BLaER1 (cell line): ENCODE measurements around the gene FREM2.

Experiments used
- H3K27ac ChIP-seq: shearing (Covaris generic); formaldehyde crosslinking; 2 replicates; pipeline ENCODE4 v1.8.1; 2022
- H3K27me3 ChIP-seq: shearing (Covaris generic); formaldehyde crosslinking; 2 replicates; pipeline ENCODE4 v1.8.1; 2022
- H3K36me3 ChIP-seq: shearing (Covaris generic); formaldehyde crosslinking; 2 replicates; pipeline ENCODE4 v1.8.1; 2022
- H3K4me1 ChIP-seq: shearing (Covaris generic); formaldehyde crosslinking; 2 replicates; pipeline ENCODE4 v1.8.1; 2022
- H3K4me2 ChIP-seq: shearing (Covaris generic); formaldehyde crosslinking; 2 replicates; pipeline ENCODE4 v1.8.1; 2022
- H3K4me3 ChIP-seq: shearing (Covaris generic); formaldehyde crosslinking; 2 replicates; pipeline ENCODE4 v1.8.1; 2022
- H3K9ac ChIP-seq: shearing (Covaris generic); formaldehyde crosslinking; 2 replicates; pipeline ENCODE4 v1.8.1; 2022
- H3K9me3 ChIP-seq: shearing (Covaris generic); formaldehyde crosslinking; 2 replicates; pipeline ENCODE4 v1.8.1; 2022
- H4K20me1 ChIP-seq: shearing (Covaris generic); formaldehyde crosslinking; 2 replicates; pipeline ENCODE4 v1.8.1; 2022
- Cebpa-rat ChIP-seq: shearing (Covaris generic); IDR thresholded peaks from 2 replicates; pipeline ENCODE4 v1.8.1; 2022

FREM2 gene

DNA sequence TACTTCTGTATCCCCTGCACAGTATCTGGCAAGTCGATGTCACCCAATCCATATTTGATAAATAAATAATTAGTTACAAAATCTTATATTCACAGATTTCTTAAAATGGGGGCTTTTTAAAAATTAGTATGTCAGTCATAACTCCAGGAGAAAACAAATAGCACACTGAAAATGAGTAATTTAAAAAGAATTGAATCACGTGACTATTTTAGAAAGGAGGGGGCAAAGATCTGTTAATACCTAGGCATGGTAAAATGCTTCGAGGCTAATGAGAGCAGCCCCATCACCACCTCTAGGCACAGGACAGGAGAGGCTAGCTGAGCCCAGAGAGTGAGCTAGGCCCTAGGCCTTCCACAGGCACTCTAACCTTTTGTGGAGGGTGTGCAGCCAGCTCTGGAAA is 94.7 kb downstream of the FREM2 start:
- TF ChIP-seq Cebpa-rat = no peak
- no peaks in the 10 kb centered on the region for H4K20me1 ChIP-seq
- H3K27ac ChIP-seq = no peak overlapping the region
- H3K9ac ChIP-seq = no peak overlapping the region
- no peak overlapping the region for H3K4me3 ChIP-seq
- H3K36me3 ChIP-seq = no peaks in the 10 kb centered on the region
- H3K4me1 ChIP-seq = no peaks in the 10 kb centered on the region
- no peak overlapping the region for H3K4me2 ChIP-seq
- no peaks in the 10 kb centered on the region for H3K27me3 ChIP-seq
- no peaks in the 10 kb centered on the region for H3K9me3 ChIP-seq

DNA sequence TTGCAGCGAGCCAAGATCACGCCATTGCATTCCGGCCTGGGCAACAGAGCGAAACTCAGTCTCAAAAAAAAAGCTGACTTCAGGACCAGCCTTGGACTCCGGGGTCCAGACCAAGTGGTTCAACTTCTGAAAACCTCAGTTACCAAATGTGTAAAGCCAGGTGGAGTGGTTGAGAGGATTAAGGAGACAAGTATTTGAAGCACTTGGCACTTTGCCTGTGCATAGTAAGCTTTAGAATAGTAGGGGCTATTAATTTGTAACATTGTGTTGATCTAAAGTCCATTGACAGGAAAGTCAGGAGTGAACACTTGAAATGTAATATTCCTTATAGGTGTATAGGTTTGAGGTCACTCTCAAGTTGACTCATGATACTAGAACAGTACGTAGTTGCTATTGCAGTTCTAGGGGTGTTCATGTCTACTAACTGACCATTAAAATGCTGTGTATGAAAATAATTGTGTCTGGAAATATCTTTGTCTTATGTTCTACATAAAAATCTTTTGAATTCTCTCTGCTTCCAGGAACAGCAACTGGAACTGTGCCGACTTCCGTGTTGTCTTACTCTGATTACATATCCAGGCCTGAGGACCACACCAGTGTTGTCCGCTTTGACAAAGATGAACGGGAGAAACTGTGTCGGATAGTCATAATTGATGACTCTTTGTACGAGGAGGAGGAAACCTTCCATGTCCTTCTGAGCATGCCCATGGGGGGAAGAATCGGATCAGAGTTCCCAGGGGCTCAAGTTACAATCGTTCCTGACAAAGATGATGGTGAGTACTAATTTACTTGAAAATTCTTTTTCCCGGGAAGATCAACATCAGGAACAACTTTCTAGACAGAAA is 97.4 kb downstream of the FREM2 start:
- no peak overlapping the region for H3K4me3 ChIP-seq
- H3K4me1 ChIP-seq = no peaks in the 10 kb centered on the region
- TF ChIP-seq Cebpa-rat = no peak
- H3K9me3 ChIP-seq = no peaks in the 10 kb centered on the region
- H4K20me1 ChIP-seq = no peaks in the 10 kb centered on the region
- no peak overlapping the region for H3K4me2 ChIP-seq
- H3K9ac ChIP-seq = no peak overlapping the region
- H3K36me3 ChIP-seq = no peaks in the 10 kb centered on the region
- H3K27me3 ChIP-seq = no peaks in the 10 kb centered on the region
- H3K27ac ChIP-seq = no peak overlapping the region

DNA sequence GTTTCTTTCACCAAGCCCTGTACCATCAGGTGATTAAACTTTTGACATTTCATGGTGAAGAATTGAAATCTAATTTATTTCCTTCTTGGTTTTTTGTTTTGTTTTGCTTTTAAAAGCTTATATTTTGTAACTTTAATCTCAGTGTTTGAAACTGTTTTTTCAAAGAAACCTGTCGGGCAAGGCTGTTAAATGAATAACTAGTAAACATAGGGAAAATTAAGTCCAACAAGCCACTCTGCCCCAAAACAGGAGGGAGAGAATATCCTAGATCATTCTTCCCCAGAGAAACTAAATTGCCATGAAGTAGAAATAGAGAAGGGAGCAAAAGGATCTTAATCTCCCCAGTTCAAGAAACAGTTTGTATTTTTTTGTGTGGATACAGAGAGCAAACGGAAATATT is 98.2 kb downstream of the FREM2 start:
- Histone ChIP-seq H3K4me1 (no peaks in the 10 kb centered on the region), H3K9me3 (no peaks in the 10 kb centered on the region), H3K27ac (no peak overlapping the region), H3K4me2 (no peak overlapping the region), H3K36me3 (no peaks in the 10 kb centered on the region), H3K9ac (no peak overlapping the region), H4K20me1 (no peaks in the 10 kb centered on the region), H3K27me3 (no peaks in the 10 kb centered on the region), H3K4me3 (no peak overlapping the region)
- no peak for TF ChIP-seq Cebpa-rat

DNA sequence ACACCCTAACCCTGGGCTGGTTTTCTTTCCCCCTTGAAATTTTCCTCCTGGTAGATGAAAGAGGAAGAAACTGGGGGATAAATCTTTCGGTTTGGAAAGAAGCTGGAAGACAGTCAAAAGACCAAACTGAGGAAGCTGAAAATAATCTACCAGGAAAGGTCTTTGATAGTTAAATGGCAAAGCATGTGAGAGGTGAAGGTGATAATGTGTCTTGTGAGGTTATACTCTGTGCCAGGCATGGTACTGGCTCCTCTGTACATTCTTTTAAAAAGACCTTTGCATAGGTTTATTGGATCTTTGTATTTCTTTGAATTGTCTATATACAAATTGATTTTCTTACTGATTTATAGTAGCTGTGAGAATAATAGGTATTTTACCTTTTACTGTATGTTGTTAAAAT is 98.6 kb downstream of the FREM2 start:
- no peaks in the 10 kb centered on the region for H3K9me3 ChIP-seq
- H3K27ac ChIP-seq = no peak overlapping the region
- no peak for TF ChIP-seq Cebpa-rat
- H3K4me2 ChIP-seq = no peak overlapping the region
- no peaks in the 10 kb centered on the region for H4K20me1 ChIP-seq
- no peak overlapping the region for H3K9ac ChIP-seq
- H3K4me1 ChIP-seq = no peaks in the 10 kb centered on the region
- H3K4me3 ChIP-seq = no peak overlapping the region
- no peaks in the 10 kb centered on the region for H3K36me3 ChIP-seq
- H3K27me3 ChIP-seq = no peaks in the 10 kb centered on the region

DNA sequence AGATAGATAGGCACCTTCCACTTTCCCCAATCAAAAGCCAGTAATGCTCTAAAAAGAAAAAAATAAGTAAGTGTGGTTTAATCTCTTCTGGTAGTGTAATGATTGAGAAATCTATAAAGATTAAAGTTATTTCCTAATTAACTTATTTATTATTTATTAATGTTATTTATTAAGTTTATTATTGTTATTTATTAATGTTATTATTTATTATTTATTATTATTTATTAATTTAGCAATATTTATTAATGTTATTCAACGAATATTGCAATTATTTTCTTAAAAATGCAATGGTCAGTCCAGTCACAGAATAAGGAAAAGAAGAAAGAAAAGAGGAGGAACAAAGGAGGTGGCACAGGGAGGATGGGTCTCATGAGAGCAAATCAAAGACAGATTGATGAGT is 100.7 kb downstream of the FREM2 start:
- H3K27me3 ChIP-seq = no peaks in the 10 kb centered on the region
- no peaks in the 10 kb centered on the region for H3K9me3 ChIP-seq
- no peak overlapping the region for H3K9ac ChIP-seq
- H3K4me2 ChIP-seq = no peak overlapping the region
- H3K27ac ChIP-seq = no peak overlapping the region
- no peak overlapping the region for H3K4me3 ChIP-seq
- H3K4me1 ChIP-seq = no peaks in the 10 kb centered on the region
- TF ChIP-seq Cebpa-rat = no peak
- no peaks in the 10 kb centered on the region for H3K36me3 ChIP-seq
- no peaks in the 10 kb centered on the region for H4K20me1 ChIP-seq

DNA sequence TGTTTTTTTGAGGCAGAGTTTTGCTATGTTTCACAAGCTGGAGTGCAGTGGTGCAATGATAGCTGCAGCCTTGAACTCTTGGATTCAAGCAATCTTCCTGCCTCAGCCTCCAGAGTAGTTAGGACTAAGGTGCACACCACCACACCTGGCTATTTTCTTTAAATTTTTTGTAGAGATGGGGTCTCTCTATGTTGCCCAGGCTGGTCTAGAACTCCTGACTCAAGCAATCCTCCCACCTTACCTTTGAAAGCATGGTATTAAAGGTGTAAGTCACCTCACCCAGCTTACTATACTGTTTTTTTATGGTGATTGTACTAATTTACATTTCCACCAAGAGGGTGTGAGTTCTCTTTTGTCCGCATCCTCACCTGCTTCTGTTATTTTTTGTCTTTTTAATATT is 110.0 kb downstream of the FREM2 start:
- H4K20me1 ChIP-seq = no peaks in the 10 kb centered on the region
- H3K36me3 ChIP-seq = no peaks in the 10 kb centered on the region
- H3K9ac ChIP-seq = no peak overlapping the region
- no peak overlapping the region for H3K27ac ChIP-seq
- no peaks in the 10 kb centered on the region; the same call in 1 of the 2 replicates for H3K9me3 ChIP-seq
- H3K4me1 ChIP-seq = no peaks in the 10 kb centered on the region
- no peaks in the 10 kb centered on the region for H3K27me3 ChIP-seq
- H3K4me2 ChIP-seq = no peak overlapping the region
- no peak for TF ChIP-seq Cebpa-rat
- H3K4me3 ChIP-seq = no peak overlapping the region

DNA sequence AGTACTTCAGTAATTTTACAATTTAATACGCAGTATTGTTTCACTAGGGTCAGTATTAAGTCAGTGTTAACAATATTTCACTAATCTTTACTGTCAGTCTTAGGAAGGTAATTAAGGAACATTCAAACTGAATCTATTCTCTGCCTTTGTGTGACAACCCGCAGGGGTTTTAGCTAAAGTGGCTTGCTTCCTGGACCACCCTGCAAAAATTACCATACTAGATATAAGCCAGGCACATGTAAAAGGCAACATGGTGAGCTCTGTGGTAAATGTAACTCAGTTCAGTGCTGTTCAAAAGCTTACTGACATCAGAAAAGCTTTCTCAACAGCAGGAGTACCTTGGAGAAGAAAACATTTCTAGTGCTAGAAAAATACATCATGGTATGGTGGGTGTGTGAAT is 116.7 kb downstream of the FREM2 start:
- Histone ChIP-seq H4K20me1 (no peaks in the 10 kb centered on the region), H3K9me3 (peaks cover 10% of the 10 kb centered on the region), H3K27me3 (no peaks in the 10 kb centered on the region), H3K4me2 (no peak overlapping the region), H3K27ac (no peak overlapping the region), H3K36me3 (no peaks in the 10 kb centered on the region), H3K4me3 (no peak overlapping the region), H3K9ac (no peak overlapping the region), H3K4me1 (no peaks in the 10 kb centered on the region)
- no peak for TF ChIP-seq Cebpa-rat

DNA sequence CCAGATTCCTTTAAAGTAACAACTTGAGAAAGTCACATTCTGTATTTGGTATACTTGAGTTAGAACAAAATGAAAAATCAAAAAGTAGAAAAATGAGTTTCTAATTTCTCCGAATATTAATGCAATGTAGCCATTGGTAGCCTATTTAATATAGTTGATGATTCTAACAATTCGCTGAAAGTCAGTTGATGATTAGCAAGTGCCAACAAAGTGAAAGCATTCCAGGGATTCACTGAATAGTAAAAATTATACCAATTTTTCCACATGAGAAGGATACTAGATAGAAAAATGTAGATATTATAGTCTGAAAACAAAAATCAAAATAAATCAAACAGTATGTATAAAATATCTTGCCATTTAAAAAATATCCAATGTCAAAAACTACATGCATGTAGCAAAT is 117.2 kb downstream of the FREM2 start:
- Histone ChIP-seq H4K20me1 (no peaks in the 10 kb centered on the region), H3K9ac (no peak overlapping the region)
- no peak for TF ChIP-seq Cebpa-rat

DNA sequence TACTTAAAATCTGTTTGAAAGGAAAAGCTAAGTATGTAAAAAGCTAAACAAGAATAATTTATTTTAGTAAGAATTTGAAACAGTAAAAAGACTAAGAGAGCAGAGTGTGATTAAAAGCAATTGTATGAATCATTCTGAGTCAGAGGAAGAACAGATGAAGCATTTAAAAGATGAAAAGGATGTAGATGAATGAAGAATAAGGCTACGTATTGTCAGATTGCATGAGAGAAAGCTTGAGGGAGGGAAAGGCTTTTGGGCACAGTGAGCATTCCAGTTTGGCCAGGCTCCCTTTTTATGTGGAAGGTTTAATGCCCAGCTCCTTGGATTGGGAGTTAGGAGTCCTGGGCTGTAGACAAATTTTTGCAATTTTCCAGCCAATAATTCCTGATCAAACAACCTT is 117.7 kb downstream of the FREM2 start:
- H3K4me3 ChIP-seq = no peak overlapping the region
- H3K27ac ChIP-seq = no peak overlapping the region
- no peak overlapping the region for H3K9ac ChIP-seq
- H3K4me1 ChIP-seq = no peaks in the 10 kb centered on the region
- no peak overlapping the region for H3K4me2 ChIP-seq
- peaks cover 20% of the 10 kb centered on the region for H3K9me3 ChIP-seq
- no peaks in the 10 kb centered on the region for H3K27me3 ChIP-seq
- TF ChIP-seq Cebpa-rat = no peak
- H3K36me3 ChIP-seq = no peaks in the 10 kb centered on the region
- H4K20me1 ChIP-seq = no peaks in the 10 kb centered on the region

More for the DNA sequence above, 117.2 kb downstream of the FREM2 start:
- Histone ChIP-seq H3K4me1 (no peaks in the 10 kb centered on the region), H3K27me3 (no peaks in the 10 kb centered on the region), H3K36me3 (no peaks in the 10 kb centered on the region), H3K27ac (no peak overlapping the region), H3K4me2 (no peak overlapping the region), H3K4me3 (no peak overlapping the region), H3K9me3 (peaks cover 15% of the 10 kb centered on the region)

DNA sequence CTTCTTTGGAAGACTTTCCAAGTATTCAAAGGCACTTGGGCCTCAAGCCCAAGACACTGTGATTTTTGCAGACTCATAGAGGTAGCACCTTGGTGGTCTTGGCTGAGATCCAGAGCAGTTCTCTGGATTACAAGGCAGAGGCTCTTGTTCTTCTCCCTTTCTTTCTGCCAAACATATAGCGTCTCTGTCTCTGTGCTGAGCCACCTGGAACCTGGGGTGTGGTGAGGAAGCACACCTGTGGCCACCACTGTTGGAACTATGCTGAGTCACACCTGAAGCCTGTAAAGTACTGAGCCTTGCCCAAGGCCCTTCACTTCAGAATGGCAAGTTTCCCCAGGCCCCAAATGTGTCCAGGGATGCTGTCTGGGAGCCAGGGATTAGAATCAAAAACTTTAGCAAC is 127.5 kb downstream of the FREM2 start:
- no peak overlapping the region for H3K4me2 ChIP-seq
- H3K27ac ChIP-seq = no peak overlapping the region

More for the DNA sequence above, 127.5 kb downstream of the FREM2 start:
- Histone ChIP-seq H3K4me1 (no peaks in the 10 kb centered on the region), H3K9me3 (peaks cover 3% of the 10 kb centered on the region), H3K4me3 (no peak overlapping the region), H3K27me3 (no peaks in the 10 kb centered on the region), H4K20me1 (no peaks in the 10 kb centered on the region), H3K36me3 (no peaks in the 10 kb centered on the region), H3K9ac (no peak overlapping the region)
- no peak for TF ChIP-seq Cebpa-rat
